SJSA1 (cell line): ENCODE measurements around the gene MAPKAPK2. TPM values are rescaled to one million over a fixed set of nuclear protein-coding genes. Genes with fewer than 3 reads are reported as not detected.
A peak's percentile ranks its signal among the peaks of the same experiment; 100 is the strongest.

ENCODE experiments used
- DNase-seq, 2 experiments: peaks; one replicate each; pipeline ENCODE4 v3.0.0-alpha.2; 2015 to 2020; ENCODE audit warnings: low spot score in 2 of 2, low read depth in 1 of 2
- H3K27ac ChIP-seq: fragments of 250-450 bp; sonication (Bioruptor Pico); 2 replicates; pipeline ENCODE4 v1.5.1; 2020; ENCODE audit warnings: mild to moderate bottlenecking, moderate library complexity
- H3K27me3 ChIP-seq: fragments of 250-450 bp; sonication (Bioruptor Pico); replicated peaks from 2 replicates; pipeline ENCODE4 v1.5.1; 2020; ENCODE audit warnings: mild to moderate bottlenecking, moderate library complexity
- H3K36me3 ChIP-seq: fragments of 250-450 bp; sonication (Bioruptor Pico); 2 replicates; pipeline ENCODE4 v1.5.1; 2020; ENCODE audit warnings: mild to moderate bottlenecking
- H3K4me1 ChIP-seq: fragments of 250-450 bp; sonication (Bioruptor Pico); replicated peaks from 2 replicates; pipeline ENCODE4 v1.6.1; 2021; ENCODE audit warnings: mild to moderate bottlenecking
- H3K4me3 ChIP-seq: fragments of 250-450 bp; sonication (Bioruptor Pico); 2 replicates; pipeline ENCODE4 v1.5.1; 2020; ENCODE audit warnings: mild to moderate bottlenecking
- H3K9me3 ChIP-seq: fragments of 250-450 bp; sonication (Bioruptor Pico); replicated peaks from 2 replicates; pipeline ENCODE4 v1.5.1; 2020; ENCODE audit warnings: mild to moderate bottlenecking
- total RNA-seq: library from RNA; depleted of rRNA; stranded (reverse); fragments of >200 nt; shearing (Covaris generic); gene quantifications from 2 replicates; pipeline ENCODE4 v1.2.3, GENCODE V29; 2014

Gene MAPKAPK2
- total RNA-seq, 1 experiment from 2014 or later = 58.6 TPM

- DNase-seq = no peak
- H3K27me3 ChIP-seq = no peaks in the 10 kb centered on the region
- H3K4me3 ChIP-seq = no peak overlapping the region
- peaks cover 44% of the 10 kb centered on the region for H3K36me3 ChIP-seq
- H3K27ac ChIP-seq = no peak overlapping the region
- no peaks in the 10 kb centered on the region for H3K9me3 ChIP-seq
- H3K4me1 ChIP-seq = peaks cover 38% of the 10 kb centered on the region
Measured at GRCh38 chr1:206695733-206696132, 11.0 kb downstream of the MAPKAPK2 start.

GRCh38 chr1:206696812-206697585 lies 12.3 kb downstream of the MAPKAPK2 start:
- H3K9me3 ChIP-seq = no peaks in the 10 kb centered on the region
- H3K36me3 ChIP-seq = peaks cover 42% of the 10 kb centered on the region
- peaks cover 33% of the 10 kb centered on the region for H3K4me1 ChIP-seq
- H3K4me3 ChIP-seq = no peak overlapping the region
- no peak overlapping the region for H3K27ac ChIP-seq
- no peak for DNase-seq
- H3K27me3 ChIP-seq = no peaks in the 10 kb centered on the region

- Histone ChIP-seq H3K27me3 (no peaks in the 10 kb centered on the region), H3K4me3 (no peak overlapping the region), H3K9me3 (no peaks in the 10 kb centered on the region), H3K36me3 (peaks cover 42% of the 10 kb centered on the region), H3K27ac (no peak overlapping the region), H3K4me1 (peaks cover 23% of the 10 kb centered on the region)
- DNase-seq = no peak
Measured at GRCh38 chr1:206698011-206698410, 13.3 kb downstream of the MAPKAPK2 start.

- DNase-seq = no peak
- Histone ChIP-seq H3K4me1 (peaks cover 18% of the 10 kb centered on the region), H3K27me3 (no peaks in the 10 kb centered on the region), H3K36me3 (peaks cover 32% of the 10 kb centered on the region), H3K9me3 (no peaks in the 10 kb centered on the region), H3K4me3 (no peak overlapping the region), H3K27ac (no peak overlapping the region)
Measured at GRCh38 chr1:206699000-206699586, 14.4 kb downstream of the MAPKAPK2 start.

- DNase-seq = no peak
- peaks cover 14% of the 10 kb centered on the region for H3K4me1 ChIP-seq
- no peaks in the 10 kb centered on the region for H3K9me3 ChIP-seq
- H3K27ac ChIP-seq = no peak overlapping the region
- H3K27me3 ChIP-seq = no peaks in the 10 kb centered on the region
- H3K4me3 ChIP-seq = no peak overlapping the region
- peaks cover 27% of the 10 kb centered on the region for H3K36me3 ChIP-seq
Measured at GRCh38 chr1:206699626-206700025, 14.9 kb downstream of the MAPKAPK2 start.

GRCh38 chr1:206700445-206701036 lies 15.8 kb downstream of the MAPKAPK2 start:
- peaks cover 23% of the 10 kb centered on the region for H3K36me3 ChIP-seq
- no peak for DNase-seq
- H3K4me3 ChIP-seq = no peak overlapping the region
- H3K27ac ChIP-seq = no peak overlapping the region
- no peaks in the 10 kb centered on the region for H3K27me3 ChIP-seq
- H3K4me1 ChIP-seq = peaks cover 21% of the 10 kb centered on the region
- H3K9me3 ChIP-seq = no peaks in the 10 kb centered on the region

- Histone ChIP-seq H3K27me3 (no peaks in the 10 kb centered on the region), H3K4me1 (peaks cover 38% of the 10 kb centered on the region), H3K27ac (no peak overlapping the region), H3K4me3 (no peak overlapping the region), H3K9me3 (no peaks in the 10 kb centered on the region), H3K36me3 (peaks cover 13% of the 10 kb centered on the region)
- no peak for DNase-seq
Measured at GRCh38 chr1:206702260-206702659, 17.6 kb downstream of the MAPKAPK2 start.

- peaks cover 8% of the 10 kb centered on the region for H3K36me3 ChIP-seq
- no peak overlapping the region for H3K27ac ChIP-seq
- H3K4me3 ChIP-seq = no peak overlapping the region
- DNase-seq = no peak
- H3K9me3 ChIP-seq = no peaks in the 10 kb centered on the region
- H3K4me1 ChIP-seq = peaks cover 42% of the 10 kb centered on the region
- no peaks in the 10 kb centered on the region for H3K27me3 ChIP-seq
Measured at GRCh38 chr1:206702803-206703202, 18.1 kb downstream of the MAPKAPK2 start.

- peaks cover 48% of the 10 kb centered on the region for H3K4me1 ChIP-seq
- DNase-seq = no peak
- H3K27me3 ChIP-seq = no peaks in the 10 kb centered on the region
- peaks cover 5% of the 10 kb centered on the region; the same call in 1 of the 2 replicates for H3K36me3 ChIP-seq
- H3K27ac ChIP-seq = no peak overlapping the region
- no peak overlapping the region for H3K4me3 ChIP-seq
- H3K9me3 ChIP-seq = no peaks in the 10 kb centered on the region
Measured at GRCh38 chr1:206703661-206704060, 19.0 kb downstream of the MAPKAPK2 start.

GRCh38 chr1:206704226-206704625 lies 19.5 kb downstream of the MAPKAPK2 start:
- Histone ChIP-seq H3K9me3 (no peaks in the 10 kb centered on the region), H3K4me1 (peaks cover 54% of the 10 kb centered on the region), H3K4me3 (no peak overlapping the region), H3K27ac (no peak overlapping the region), H3K36me3 (peaks cover 5% of the 10 kb centered on the region; the same call in 1 of the 2 replicates), H3K27me3 (no peaks in the 10 kb centered on the region)
- DNase-seq = no peak

GRCh38 chr1:206705191-206705590 lies 20.5 kb downstream of the MAPKAPK2 start:
- H3K27me3 ChIP-seq = no peaks in the 10 kb centered on the region
- H3K4me1 ChIP-seq = peaks cover 62% of the 10 kb centered on the region
- H3K27ac ChIP-seq = peak overlapping the region; percentile 6
- no peak overlapping the region for H3K4me3 ChIP-seq
- no peak for DNase-seq
- H3K36me3 ChIP-seq = peaks cover 5% of the 10 kb centered on the region; the same call in 1 of the 2 replicates
- no peaks in the 10 kb centered on the region for H3K9me3 ChIP-seq

GRCh38 chr1:206705726-206706297 lies 21.1 kb downstream of the MAPKAPK2 start:
- Histone ChIP-seq H3K4me3 (no peak overlapping the region), H3K9me3 (no peaks in the 10 kb centered on the region), H3K4me1 (peaks cover 66% of the 10 kb centered on the region), H3K36me3 (no peaks in the 10 kb centered on the region; the same call in 1 of the 2 replicates), H3K27me3 (no peaks in the 10 kb centered on the region), H3K27ac (peak overlapping the region; percentile 6)
- DNase-seq = no peak

- Histone ChIP-seq H3K9me3 (no peaks in the 10 kb centered on the region), H3K4me3 (no peak overlapping the region), H3K27me3 (no peaks in the 10 kb centered on the region), H3K36me3 (no peaks in the 10 kb centered on the region), H3K4me1 (peaks cover 66% of the 10 kb centered on the region), H3K27ac (no peak overlapping the region)
- peak; percentile 87 to 93 for DNase-seq
Measured at GRCh38 chr1:206706298-206706791, 21.6 kb downstream of the MAPKAPK2 start.
